ENCODE results near the gene C10orf71. TPM values are rescaled to one million over a fixed set of nuclear protein-coding genes. Genes with fewer than 3 reads are reported as not detected.

Gene C10orf71
- total RNA-seq, 2 donors from 2014 or later = not detected

DNA sequence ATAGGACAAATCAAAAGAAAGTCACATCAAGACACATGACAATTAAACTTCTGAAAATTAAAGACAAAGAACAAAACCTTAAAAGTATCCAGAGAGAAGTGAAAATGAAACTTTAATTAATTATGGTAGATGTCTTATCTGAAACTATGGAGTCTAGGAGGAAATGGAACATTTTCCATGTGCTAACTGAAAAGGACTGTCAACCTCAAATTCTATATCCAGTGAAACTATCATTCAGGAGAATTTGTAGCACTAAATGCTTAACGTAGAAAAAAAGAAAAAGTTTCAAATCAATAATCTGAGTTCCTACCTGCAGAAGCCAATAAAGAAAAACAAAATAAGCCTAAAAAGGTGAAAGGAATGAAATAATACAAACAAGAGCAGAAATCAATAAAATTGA, 33.1 kb upstream of the C10orf71 start:
- ATAC-seq (no peak), DNase-seq (ENCODE audit: low spot score) (no peak)
- Mint-ChIP-seq H3K4me3 (no peak overlapping the region), H3K27ac (peak overlapping the region in 1 of 2 donors; percentile 24), H3K9me3 (peaks cover 18% of the 10 kb centered on the region), H3K4me1 (ENCODE audit: low read depth in 2 of 2) (peaks cover 18 to 23% of the 10 kb centered on the region in 2 donors), H3K27me3 (no peaks in the 10 kb centered on the region), H3K36me3 (peaks cover 23% of the 10 kb centered on the region)

DNA sequence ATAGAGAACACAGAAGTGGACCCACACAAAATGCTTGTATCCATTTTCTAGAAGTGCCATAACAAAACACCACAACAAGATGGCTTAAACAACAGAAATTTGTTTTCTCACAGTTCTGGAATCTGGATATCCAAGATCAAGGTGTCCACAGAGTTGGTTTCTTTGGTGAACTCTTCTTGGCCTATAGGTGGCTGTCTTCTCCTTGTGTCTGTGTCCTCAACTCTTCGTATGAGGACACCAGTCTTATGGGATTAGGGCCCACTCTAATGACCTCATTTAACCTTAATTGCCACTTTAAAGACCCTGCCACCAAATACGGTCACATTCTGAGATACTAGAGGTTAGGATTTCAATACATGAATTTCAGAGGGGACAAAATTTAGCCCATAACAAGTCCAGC, 30.8 kb upstream of the C10orf71 start:
- H3K27me3 Mint-ChIP-seq = no peaks in the 10 kb centered on the region
- peaks cover 23% of the 10 kb centered on the region for H3K36me3 Mint-ChIP-seq
- no peak for ATAC-seq
- no peak for DNase-seq (ENCODE audit: low spot score)
- peaks cover 25 to 33% of the 10 kb centered on the region in 2 donors for H3K4me1 Mint-ChIP-seq (ENCODE audit: low read depth in 2 of 2)
- H3K4me3 Mint-ChIP-seq = no peak overlapping the region
- no peak overlapping the region for H3K27ac Mint-ChIP-seq
- peaks cover 18% of the 10 kb centered on the region for H3K9me3 Mint-ChIP-seq

DNA sequence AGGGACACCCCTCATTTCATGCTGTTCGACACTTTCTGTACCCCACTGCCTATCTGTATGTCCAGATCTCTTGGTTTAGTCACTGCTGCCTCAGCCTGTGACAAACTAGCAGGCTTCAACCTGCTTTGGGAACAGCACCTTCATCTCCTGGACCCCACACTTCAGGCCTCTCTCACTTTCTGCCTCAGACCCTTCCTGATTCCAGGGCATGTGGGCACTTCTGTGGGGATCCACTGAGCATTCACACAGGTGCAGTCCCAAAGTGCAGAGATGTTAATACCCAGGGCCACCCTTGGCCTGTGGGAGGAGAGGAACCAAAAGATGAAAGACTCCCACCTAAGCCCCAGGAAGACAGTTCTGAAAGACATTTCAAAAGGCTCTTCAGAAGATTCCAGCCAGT, 29.4 kb upstream of the C10orf71 start:
- no peaks in the 10 kb centered on the region for H3K27me3 Mint-ChIP-seq
- ATAC-seq (peak in 1 of 2 donors; percentile 25), DNase-seq (ENCODE audit: low spot score) (no peak)
- peaks cover 23% of the 10 kb centered on the region for H3K36me3 Mint-ChIP-seq
- no peak overlapping the region for H3K27ac Mint-ChIP-seq
- H3K9me3 Mint-ChIP-seq = peaks cover 16% of the 10 kb centered on the region
- no peak overlapping the region for H3K4me3 Mint-ChIP-seq
- peaks cover 21 to 29% of the 10 kb centered on the region in 2 donors for H3K4me1 Mint-ChIP-seq (ENCODE audit: low read depth in 2 of 2)

DNA sequence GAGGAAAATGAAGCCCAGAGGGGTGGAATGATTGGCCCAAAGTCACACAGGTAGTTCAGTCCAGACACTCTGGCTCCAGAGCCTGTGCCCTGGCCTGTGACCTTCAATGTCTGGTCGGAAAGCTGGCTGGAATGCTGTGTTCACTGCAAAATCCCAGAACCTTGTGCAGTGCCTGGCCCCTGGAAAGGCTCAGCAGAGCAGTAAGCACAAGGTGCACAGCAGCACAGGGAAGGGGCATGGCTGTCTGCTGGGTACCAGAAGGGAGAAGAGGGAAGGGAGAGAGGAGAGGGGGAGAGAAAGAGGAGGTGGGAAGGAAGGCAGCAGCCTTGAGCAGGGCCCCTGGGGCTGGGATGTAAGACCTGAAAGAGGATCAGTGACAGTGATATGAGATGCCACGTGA, 28.4 kb upstream of the C10orf71 start:
- Mint-ChIP-seq H3K27me3 (no peaks in the 10 kb centered on the region), H3K36me3 (peaks cover 16% of the 10 kb centered on the region), H3K4me3 (no peak overlapping the region), H3K4me1 (ENCODE audit: low read depth in 2 of 2) (peaks cover 17 to 26% of the 10 kb centered on the region in 2 donors), H3K27ac (no peak overlapping the region), H3K9me3 (peaks cover 11% of the 10 kb centered on the region)
- no peak for DNase-seq (ENCODE audit: low spot score)
- ATAC-seq = no peak

DNA sequence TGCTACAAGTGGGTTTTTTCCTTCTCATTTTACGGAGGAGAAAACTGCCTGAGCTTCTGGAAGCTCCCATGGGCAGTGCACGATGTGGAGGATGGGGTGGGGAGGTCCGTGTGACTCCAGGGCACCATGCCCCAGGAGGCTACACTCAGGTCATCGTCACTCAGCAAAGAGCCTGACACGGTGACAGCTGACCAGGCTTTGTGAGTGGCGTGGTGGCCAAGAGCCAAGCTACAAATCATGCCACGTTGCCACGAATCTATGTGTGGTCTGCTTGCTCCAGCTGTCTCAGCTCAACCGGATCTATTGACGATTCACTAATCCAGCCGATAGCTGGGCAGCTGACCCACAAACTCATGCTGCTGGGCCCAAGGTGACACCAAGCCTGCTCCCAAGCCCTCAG, 27.6 kb upstream of the C10orf71 start:
- H3K9me3 Mint-ChIP-seq = peaks cover 3% of the 10 kb centered on the region
- no peak for DNase-seq (ENCODE audit: low spot score)

DNA sequence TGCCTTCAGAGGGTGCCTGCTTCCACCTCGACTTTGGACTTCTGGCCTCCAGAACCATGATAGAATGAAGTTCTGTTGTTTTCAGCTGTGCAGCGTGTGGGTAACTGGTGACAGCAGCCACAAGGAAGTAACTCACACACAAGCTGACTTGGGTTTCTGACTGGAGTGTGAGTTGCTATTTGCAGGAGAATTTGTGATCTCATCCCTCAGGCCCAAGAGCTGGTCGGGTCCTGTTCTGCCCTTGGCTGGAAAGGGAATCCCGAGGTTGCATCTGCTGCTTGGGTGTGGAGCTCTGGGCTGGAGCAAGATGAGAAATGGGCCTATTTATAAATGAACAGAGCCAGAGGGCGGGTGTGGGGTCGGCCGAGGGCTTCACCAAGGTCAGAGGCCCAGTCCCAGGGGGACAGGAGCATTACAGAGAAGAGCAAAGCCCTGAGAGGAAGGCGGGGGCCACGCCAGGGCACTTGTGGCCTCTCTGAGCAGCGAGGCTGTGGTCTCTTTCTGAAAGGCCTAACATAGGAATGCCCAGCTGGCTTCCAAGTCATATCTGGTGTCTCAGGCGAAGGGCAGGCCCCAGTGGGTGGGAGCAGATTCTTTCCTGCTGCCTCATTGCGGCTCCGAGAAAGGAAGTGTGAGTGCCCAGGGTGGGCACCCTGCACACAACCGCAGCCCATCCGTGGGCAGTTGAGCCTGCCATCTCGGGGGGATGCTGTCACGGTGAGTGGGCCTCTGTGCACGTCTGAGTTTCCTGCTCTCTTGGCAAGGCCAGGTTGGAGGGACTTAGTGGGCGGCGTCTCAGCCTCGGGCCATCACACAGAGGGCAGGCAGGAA, 26.5 kb upstream of the C10orf71 start:
- H3K27me3 Mint-ChIP-seq = no peaks in the 10 kb centered on the region
- H3K27ac Mint-ChIP-seq = peak overlapping the region; percentile 85 to 90
- H3K4me3 Mint-ChIP-seq = peak overlapping the region; percentile 23
- H3K36me3 Mint-ChIP-seq = peaks cover 2% of the 10 kb centered on the region
- DNase-seq (ENCODE audit: low spot score) (no peak), ATAC-seq (peak; percentile 57 to 66)
- peaks cover 17 to 31% of the 10 kb centered on the region in 2 donors for H3K4me1 Mint-ChIP-seq (ENCODE audit: low read depth in 2 of 2)
- peaks cover under 1% of the 10 kb centered on the region for H3K9me3 Mint-ChIP-seq

More for the DNA sequence above, 27.6 kb upstream of the C10orf71 start:
- Mint-ChIP-seq H3K4me3 (no peak overlapping the region), H3K27me3 (no peaks in the 10 kb centered on the region), H3K27ac (no peak overlapping the region), H3K36me3 (peaks cover 8% of the 10 kb centered on the region), H3K4me1 (ENCODE audit: low read depth in 2 of 2) (peaks cover 17 to 31% of the 10 kb centered on the region in 2 donors)
- no peak for ATAC-seq

DNA sequence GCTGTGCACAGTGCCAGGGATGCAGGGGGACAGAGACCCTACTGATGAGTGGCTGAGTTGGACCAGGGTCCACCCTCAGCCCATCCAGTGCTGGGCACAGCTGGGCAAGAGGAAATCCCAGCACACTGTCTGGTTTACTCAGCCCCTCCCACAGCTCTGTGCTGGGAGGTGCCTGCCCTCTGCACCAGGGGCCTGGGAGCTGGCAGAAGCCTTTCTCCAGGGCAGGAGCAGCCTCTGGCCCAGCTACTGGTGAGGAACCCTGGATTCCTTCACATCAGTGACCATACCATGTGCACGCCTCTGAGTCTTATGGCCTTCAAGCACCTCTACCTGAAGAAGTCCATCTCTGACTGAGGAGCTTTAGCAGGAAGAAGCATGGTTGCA, 25.9 kb upstream of the C10orf71 start:
- Mint-ChIP-seq H3K9me3 (no peaks in the 10 kb centered on the region), H3K27me3 (no peaks in the 10 kb centered on the region), H3K36me3 (no peaks in the 10 kb centered on the region), H3K27ac (peak overlapping the region; percentile 85 to 90), H3K4me1 (ENCODE audit: low read depth in 2 of 2) (peaks cover 17 to 31% of the 10 kb centered on the region in 2 donors), H3K4me3 (no peak overlapping the region)
- ATAC-seq = peak; percentile 34 to 63
- DNase-seq (ENCODE audit: low spot score) = no peak

DNA sequence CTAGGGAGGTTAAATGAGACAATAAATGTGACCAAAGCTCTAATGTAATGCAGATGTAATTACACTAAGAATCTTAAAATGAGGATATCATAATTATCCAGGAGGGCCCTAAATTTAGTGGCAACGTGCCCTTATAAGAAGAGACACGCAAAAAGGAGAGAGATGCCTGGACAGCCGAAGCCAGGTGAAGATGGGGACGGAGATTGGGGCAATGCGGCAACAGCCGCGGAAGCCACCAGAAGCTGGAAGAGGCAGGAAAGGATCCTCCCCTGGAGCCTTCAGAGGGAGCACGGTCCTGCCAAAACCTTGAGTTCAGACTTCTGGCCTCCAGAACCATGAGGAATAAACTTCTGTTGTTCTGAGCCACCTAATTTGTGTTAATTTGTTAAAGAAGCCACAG, 25.3 kb upstream of the C10orf71 start:
- ATAC-seq (no peak), DNase-seq (ENCODE audit: low spot score) (no peak)
- Mint-ChIP-seq H3K36me3 (no peaks in the 10 kb centered on the region), H3K4me3 (no peak overlapping the region), H3K27me3 (no peaks in the 10 kb centered on the region), H3K27ac (peak overlapping the region in 1 of 2 donors; percentile 90), H3K9me3 (no peaks in the 10 kb centered on the region), H3K4me1 (ENCODE audit: low read depth in 2 of 2) (peaks cover 17 to 31% of the 10 kb centered on the region in 2 donors)

DNA sequence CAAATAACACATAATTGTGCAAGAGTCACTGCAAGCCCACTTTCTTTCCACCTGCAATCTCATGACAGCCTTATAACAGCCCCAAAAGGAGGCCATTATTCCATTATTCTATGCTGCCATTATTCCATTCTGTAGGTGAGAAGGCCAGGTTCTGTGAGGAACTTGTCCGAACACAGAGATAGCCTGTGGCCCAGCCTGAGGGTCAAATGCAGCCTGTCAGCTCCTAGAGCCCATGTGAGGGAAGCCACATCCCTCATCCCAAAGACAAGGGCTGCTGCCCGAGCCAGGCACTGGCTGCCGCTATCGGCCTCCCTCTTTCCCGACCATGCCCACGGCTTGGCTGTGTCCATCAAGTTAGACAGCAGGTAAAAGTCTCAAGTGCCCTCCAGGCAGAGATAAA, 24.1 kb upstream of the C10orf71 start:
- Mint-ChIP-seq H3K36me3 (no peaks in the 10 kb centered on the region), H3K27me3 (no peaks in the 10 kb centered on the region), H3K4me1 (ENCODE audit: low read depth in 2 of 2) (peaks cover 27 to 39% of the 10 kb centered on the region in 2 donors), H3K27ac (no peak overlapping the region), H3K4me3 (no peak overlapping the region), H3K9me3 (no peaks in the 10 kb centered on the region)
- no peak for ATAC-seq
- no peak for DNase-seq (ENCODE audit: low spot score)

DNA sequence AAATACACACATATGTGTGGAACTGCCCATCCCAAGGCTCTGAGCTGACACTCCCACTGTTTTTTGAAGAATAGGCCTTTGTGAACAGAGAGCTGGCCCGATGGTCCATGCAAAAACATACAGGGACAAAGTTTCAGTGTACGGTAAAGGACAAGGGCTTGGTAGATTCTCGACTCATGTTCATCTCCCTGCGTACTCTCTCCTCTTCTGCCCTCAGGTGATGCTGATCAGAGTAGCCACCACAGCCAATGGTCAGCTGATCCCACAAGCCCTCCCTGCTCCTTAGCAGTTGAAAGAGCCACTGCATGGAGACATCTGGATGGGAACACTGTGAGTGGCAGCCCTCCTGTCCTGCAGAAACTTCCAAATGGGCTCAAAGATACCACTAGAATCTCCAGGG, 23.1 kb upstream of the C10orf71 start:
- Mint-ChIP-seq H3K4me3 (no peak overlapping the region), H3K9me3 (no peaks in the 10 kb centered on the region), H3K27ac (no peak overlapping the region), H3K36me3 (no peaks in the 10 kb centered on the region), H3K4me1 (ENCODE audit: low read depth in 2 of 2) (peaks cover 33 to 39% of the 10 kb centered on the region in 2 donors), H3K27me3 (no peaks in the 10 kb centered on the region)
- ATAC-seq = no peak
- no peak for DNase-seq (ENCODE audit: low spot score)

DNA sequence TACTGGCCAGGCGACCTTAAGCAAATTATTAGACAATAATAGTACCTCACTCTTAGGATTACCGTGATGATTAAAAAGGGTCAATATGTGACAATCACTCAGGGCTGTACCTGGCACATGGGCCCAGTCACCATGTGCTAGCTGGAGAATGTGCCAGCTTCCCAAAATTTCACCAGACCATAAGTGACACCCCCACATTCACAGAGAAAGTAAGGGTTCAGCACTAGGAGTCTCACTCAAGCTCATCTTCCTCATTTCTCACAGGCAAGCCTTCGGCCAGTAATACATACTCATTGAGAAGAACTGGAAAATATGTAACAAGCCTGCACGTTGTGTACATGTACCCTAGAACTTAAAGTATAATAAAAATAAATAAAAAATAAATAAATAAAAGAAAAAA, 22.4 kb upstream of the C10orf71 start:
- ATAC-seq = no peak
- H3K4me3 Mint-ChIP-seq = no peak overlapping the region
- H3K27me3 Mint-ChIP-seq = no peaks in the 10 kb centered on the region
- peaks cover 33 to 36% of the 10 kb centered on the region in 2 donors for H3K4me1 Mint-ChIP-seq (ENCODE audit: low read depth in 2 of 2)
- no peaks in the 10 kb centered on the region for H3K36me3 Mint-ChIP-seq
- no peak for DNase-seq (ENCODE audit: low spot score)
- no peak overlapping the region for H3K27ac Mint-ChIP-seq
- no peaks in the 10 kb centered on the region for H3K9me3 Mint-ChIP-seq

DNA sequence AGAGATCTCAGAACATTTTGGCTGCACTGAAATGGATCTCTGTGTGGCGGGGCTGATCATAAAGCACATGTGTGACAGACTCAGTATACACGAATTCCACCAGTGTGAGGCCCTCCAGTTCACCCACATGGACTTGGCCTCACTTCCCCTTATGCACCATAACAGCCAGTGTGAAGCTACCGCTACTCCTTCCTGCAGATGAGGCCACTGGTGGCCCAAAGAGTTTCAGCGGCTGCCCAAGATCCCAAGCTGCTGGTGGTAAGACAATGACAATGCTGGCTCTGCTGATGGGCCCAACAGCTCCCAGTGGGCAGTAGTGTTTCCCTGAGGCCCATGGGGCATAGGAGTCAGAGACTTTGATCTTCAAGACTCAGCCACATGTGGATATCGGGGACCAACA, 21.0 kb upstream of the C10orf71 start:
- DNase-seq (ENCODE audit: low spot score) (no peak), ATAC-seq (no peak)
- Mint-ChIP-seq H3K9me3 (no peaks in the 10 kb centered on the region), H3K27me3 (no peaks in the 10 kb centered on the region), H3K36me3 (no peaks in the 10 kb centered on the region), H3K4me3 (no peak overlapping the region), H3K4me1 (ENCODE audit: low read depth in 2 of 2) (peaks cover 20 to 25% of the 10 kb centered on the region in 2 donors), H3K27ac (no peak overlapping the region)

DNA sequence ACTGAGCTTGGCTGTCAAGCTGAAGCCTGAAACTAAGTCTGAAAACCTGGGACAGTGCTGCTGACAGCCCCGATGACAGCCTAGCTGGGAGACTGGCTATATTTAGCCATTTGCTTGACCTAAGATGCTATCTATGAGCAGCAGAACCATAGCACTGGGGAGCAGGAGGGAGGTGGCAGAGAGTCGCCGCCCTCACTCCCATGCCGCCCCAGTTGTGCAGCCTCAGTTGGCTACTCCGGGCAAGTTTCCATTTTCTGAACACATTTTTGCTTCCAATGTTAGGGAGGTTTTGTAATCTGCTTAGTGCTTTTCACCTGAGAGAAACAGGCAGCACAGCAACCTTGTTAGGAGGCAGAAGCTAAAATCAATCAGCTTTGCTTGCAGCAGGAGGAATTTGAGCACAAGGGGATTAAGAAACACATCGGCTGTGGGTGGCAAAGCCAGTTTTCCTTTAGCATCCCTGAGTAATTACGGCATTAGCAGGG, 20.4 kb upstream of the C10orf71 start:
- Mint-ChIP-seq H3K27ac (no peak overlapping the region), H3K36me3 (no peaks in the 10 kb centered on the region), H3K9me3 (no peaks in the 10 kb centered on the region), H3K4me3 (no peak overlapping the region), H3K4me1 (ENCODE audit: low read depth in 2 of 2) (peaks cover 17 to 24% of the 10 kb centered on the region in 2 donors), H3K27me3 (no peaks in the 10 kb centered on the region)
- ATAC-seq (no peak), DNase-seq (ENCODE audit: low spot score) (no peak)

DNA sequence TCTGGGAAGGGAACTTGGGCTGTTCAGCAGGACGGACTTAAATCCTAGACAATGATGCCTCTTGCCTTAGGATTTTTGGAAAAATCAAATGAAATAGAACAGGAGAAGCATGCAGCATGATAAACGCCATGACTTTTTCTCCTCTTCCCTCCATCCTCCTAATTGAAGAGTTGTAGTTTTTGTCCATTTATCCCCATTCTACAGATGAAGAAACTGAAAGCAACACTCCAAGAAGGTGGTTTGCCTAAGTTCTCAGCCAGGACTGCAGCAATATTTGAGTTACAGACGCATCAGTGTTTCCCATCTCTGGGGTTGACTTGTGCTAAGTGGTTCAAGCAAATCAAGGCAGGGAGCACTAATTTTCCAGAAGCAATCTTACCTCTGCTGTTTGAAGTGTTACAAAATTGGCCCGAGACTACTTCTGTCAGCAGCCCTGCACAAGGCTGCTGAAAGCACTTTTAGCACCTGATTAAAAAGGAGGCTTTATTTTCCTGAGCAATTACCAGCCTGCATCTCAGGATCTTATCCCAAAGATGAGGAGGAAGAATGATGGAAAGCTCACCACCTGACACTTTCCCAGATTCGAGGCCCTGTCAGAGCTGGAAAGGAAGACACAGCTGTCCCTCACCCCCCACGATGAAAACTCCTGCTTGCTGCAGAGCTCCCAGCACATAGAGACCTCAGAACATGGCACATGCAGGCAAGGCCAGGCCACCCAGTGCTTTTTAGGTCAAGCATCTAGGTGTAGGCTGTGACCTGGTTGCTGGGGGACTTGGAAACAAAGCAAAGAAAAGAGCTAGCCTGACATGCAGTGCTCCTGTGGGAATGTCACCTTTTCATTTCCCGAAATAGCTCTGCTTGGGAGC, 19.7 kb upstream of the C10orf71 start:
- Mint-ChIP-seq H3K27ac (peak overlapping the region in 1 of 2 donors; percentile 37), H3K9me3 (no peaks in the 10 kb centered on the region), H3K4me3 (no peak overlapping the region), H3K27me3 (no peaks in the 10 kb centered on the region), H3K36me3 (no peaks in the 10 kb centered on the region), H3K4me1 (ENCODE audit: low read depth in 2 of 2) (peaks cover 16 to 22% of the 10 kb centered on the region in 2 donors)
- ATAC-seq (no peak), DNase-seq (ENCODE audit: low spot score) (no peak)
